Adrenal gland (tissue), 5 donors: ENCODE results near the gene RTP5.

Source experiments
- POLR2A ChIP-seq, 2 donors: fragments of 450-650 bp; IDR thresholded peaks; one replicate each; pipeline ENCODE4 v1.6.1; 2017; ENCODE audit warnings: antibody characterized with exemption in 2 of 2, mild to moderate bottlenecking in 2 of 2, moderate library complexity in 1 of 2
- TF ChIP-seq, protein P1 (sequence below), 6 experiments: fragments of 450-650 bp in 4 of 6; fragments of 200-600 bp in 2 of 6; sonication (generic) in 1 of 6; IDR thresholded peaks; 1 replicate in 5 of 6; 2 replicates in 1 of 6; pipeline versions ENCODE4 v1.5.1 to v1.8.0; 2016 to 2021; ENCODE audit warnings: antibody characterized with exemption in 6 of 6, mild to moderate bottlenecking in 2 of 6, moderate library complexity in 1 of 6
- donor health status: DM: no; HTN: no; CAD: no.

DNA sequence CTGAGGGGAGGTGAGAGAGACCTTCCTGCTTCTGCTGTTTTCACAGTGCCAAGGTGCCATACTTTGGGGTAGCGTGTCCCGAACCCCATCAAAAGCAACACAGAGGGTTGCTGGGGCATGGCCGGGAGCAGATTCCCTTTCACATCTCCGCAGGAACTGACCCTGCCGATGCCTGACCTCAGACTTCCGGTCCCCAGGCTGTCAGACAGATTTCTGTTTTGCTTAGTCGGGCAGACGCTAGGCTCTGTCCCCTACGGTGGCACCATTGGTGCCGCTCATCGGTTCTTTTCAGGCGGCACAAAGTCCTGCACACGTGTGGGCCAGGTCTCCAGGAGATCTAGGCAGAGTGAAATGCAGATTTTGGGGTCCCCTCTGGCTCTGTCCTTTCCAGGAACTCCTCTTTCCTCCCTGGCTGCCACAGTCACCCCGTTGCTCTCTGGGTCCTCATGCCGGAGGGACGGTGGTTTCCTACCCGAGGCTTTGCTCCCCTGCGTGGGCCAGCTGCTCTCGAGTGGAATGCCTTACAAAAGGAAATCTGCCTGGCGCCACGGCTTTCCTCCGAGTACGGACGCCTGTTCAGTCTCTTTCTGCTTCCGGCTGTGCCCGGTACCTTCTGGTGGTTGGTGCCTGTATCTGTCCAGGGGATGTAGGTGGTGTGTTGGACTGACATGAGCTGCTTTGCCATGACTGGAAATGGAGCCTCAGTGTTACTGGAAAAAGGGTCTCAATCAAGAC, 39.3 kb downstream of the RTP5 start:
- TF ChIP-seq, protein P1, sequence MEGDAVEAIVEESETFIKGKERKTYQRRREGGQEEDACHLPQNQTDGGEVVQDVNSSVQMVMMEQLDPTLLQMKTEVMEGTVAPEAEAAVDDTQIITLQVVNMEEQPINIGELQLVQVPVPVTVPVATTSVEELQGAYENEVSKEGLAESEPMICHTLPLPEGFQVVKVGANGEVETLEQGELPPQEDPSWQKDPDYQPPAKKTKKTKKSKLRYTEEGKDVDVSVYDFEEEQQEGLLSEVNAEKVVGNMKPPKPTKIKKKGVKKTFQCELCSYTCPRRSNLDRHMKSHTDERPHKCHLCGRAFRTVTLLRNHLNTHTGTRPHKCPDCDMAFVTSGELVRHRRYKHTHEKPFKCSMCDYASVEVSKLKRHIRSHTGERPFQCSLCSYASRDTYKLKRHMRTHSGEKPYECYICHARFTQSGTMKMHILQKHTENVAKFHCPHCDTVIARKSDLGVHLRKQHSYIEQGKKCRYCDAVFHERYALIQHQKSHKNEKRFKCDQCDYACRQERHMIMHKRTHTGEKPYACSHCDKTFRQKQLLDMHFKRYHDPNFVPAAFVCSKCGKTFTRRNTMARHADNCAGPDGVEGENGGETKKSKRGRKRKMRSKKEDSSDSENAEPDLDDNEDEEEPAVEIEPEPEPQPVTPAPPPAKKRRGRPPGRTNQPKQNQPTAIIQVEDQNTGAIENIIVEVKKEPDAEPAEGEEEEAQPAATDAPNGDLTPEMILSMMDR (IDR thresholded peaks at IDR 0.05) = no peak
- no peak for TF ChIP-seq POLR2A (IDR thresholded peaks at IDR 0.05)
